NCI-H345 treated with DMSO at 0.1 percent for 48 hours (cell line): ENCODE data around the gene ZNF205.
A peak's percentile ranks its signal among the peaks of the same experiment; 100 is the strongest.

Source experiments
- DNase-seq: peaks from one replicate; lab custom pipeline; 2025; ENCODE audit not compliant: unreplicated experiment; lab: John Stamatoyannopoulos, UW

The ZNF205 gene

GRCh38 chr16:3101018-3101840, 11.2 kb upstream of the ZNF205 start:
- DNase-seq: no peak

GRCh38 chr16:3101841-3102470, 10.4 kb upstream of the ZNF205 start:
- DNase-seq: peak; percentile 29

GRCh38 chr16:3106205-3106928, 6.0 kb upstream of the ZNF205 start:
- DNase-seq: peak; percentile 88

GRCh38 chr16:3112881-3113574, 642 bp downstream of the ZNF205 start:
- DNase-seq: no peak

- no peak for DNase-seq
These were observed 1.5 kb downstream of the ZNF205 start for GRCh38 chr16:3113765-3114479.

GRCh38 chr16:3115003-3115402, 2.6 kb downstream of the ZNF205 start:
- no peak for DNase-seq

- DNase-seq: no peak
These were observed 3.2 kb downstream of the ZNF205 start for GRCh38 chr16:3115561-3115960.

- DNase-seq: no peak
These were observed 5.9 kb downstream of the ZNF205 start for GRCh38 chr16:3118204-3118790.

GRCh38 chr16:3118846-3119245, 6.5 kb downstream of the ZNF205 start:
- no peak for DNase-seq

GRCh38 chr16:3119286-3119685, 6.9 kb downstream of the ZNF205 start:
- DNase-seq: no peak

- no peak for DNase-seq
These were observed 7.5 kb downstream of the ZNF205 start for GRCh38 chr16:3119701-3120408.

GRCh38 chr16:3120435-3120834, 8.0 kb downstream of the ZNF205 start:
- no peak for DNase-seq

GRCh38 chr16:3121851-3122467, 9.6 kb downstream of the ZNF205 start:
- peak; percentile 41 for DNase-seq

GRCh38 chr16:3122926-3123570, 10.7 kb downstream of the ZNF205 start:
- no peak for DNase-seq

- peak; percentile 98 for DNase-seq
These were observed 11.8 kb downstream of the ZNF205 start for GRCh38 chr16:3123986-3124886.

GRCh38 chr16:3127745-3128144, 15.4 kb downstream of the ZNF205 start:
- DNase-seq: peak; percentile 93
